Retinal pigment epithelial cell (primary cell): ENCODE measurements around the gene MTHFD1L.

ENCODE experiments used
- DNase-seq: peaks from one replicate; pipeline ENCODE4 v3.0.0-alpha.2; 2010; ENCODE audit warnings: low read depth
- H3K4me3 ChIP-seq: 2 replicates; pipeline ENCODE4 v1.5.1; 2011; ENCODE audit warnings: mild to moderate bottlenecking, low read length, control low read depth, moderate library complexity
- TF ChIP-seq, protein P1 (sequence below): conservative IDR thresholded peaks from 2 replicates; pipeline ENCODE4 v1.5.1; 2011; ENCODE audit warnings: low read depth, low read length, control low read depth, inconsistent platforms

Gene MTHFD1L

DNA sequence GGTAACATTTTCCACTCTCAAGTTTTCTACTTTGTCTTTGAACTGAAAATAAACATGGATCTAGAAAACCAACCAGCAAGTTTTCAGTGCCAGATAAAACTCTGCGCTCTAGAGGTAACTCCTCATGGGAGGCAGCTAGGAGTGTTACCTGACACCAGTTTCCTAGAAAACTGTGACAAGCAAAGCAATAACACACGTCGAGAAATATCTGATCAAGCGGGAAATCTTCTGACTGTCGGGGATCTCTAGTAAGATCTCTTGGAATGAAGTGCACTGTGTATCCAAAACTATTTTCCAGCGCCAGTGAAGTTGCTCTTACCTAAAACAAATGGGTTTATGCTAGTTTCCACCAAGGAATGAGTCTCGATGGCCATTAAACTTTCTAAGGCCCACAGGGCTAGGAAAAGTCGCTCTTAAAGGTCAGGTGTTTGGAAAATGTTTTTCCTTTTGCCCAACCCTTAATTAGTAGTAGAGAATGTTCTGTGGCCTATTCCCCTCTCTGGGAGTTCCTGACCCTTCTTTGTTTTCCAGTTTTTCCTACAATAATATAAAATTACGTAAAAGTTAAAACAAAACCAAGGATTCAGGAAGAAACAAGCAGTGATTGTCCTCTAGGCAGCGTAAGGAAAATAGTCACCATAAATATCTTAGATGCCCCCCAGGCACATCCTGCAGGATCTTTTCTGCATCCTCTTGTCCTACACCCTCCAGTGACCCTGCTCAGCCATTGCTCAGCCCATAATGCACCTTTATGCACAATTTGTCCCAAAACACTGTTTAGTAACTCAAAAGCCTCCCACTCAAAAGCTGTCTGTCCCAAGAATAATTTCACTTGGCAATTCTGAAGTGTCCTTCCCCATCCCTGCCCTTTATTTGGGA, 236.6 kb downstream of the MTHFD1L start:
- DNase-seq, result no peak
- H3K4me3 ChIP-seq, result no peak overlapping the region
- TF ChIP-seq, protein P1, sequence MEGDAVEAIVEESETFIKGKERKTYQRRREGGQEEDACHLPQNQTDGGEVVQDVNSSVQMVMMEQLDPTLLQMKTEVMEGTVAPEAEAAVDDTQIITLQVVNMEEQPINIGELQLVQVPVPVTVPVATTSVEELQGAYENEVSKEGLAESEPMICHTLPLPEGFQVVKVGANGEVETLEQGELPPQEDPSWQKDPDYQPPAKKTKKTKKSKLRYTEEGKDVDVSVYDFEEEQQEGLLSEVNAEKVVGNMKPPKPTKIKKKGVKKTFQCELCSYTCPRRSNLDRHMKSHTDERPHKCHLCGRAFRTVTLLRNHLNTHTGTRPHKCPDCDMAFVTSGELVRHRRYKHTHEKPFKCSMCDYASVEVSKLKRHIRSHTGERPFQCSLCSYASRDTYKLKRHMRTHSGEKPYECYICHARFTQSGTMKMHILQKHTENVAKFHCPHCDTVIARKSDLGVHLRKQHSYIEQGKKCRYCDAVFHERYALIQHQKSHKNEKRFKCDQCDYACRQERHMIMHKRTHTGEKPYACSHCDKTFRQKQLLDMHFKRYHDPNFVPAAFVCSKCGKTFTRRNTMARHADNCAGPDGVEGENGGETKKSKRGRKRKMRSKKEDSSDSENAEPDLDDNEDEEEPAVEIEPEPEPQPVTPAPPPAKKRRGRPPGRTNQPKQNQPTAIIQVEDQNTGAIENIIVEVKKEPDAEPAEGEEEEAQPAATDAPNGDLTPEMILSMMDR, result no peak

DNA sequence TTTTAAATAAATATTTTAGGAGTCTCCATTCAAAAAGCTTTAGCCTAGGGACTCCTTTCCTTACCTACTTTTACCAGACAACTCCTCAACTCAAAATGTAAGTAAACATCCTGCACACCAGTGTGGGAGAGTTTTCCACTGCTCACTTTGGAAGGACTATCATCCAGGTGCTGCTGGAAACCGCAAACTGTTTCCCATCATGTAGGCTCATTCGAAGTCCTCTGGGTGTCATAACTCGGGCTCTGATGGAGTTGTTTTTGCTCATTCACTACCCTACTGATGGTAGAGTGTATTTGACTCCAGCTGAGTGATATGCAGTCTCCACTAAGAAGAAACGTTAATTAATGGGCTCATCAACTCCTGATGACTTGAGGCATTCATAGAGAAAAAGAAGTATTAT, 237.8 kb downstream of the MTHFD1L start:
- TF ChIP-seq, protein P1, result no peak

DNA sequence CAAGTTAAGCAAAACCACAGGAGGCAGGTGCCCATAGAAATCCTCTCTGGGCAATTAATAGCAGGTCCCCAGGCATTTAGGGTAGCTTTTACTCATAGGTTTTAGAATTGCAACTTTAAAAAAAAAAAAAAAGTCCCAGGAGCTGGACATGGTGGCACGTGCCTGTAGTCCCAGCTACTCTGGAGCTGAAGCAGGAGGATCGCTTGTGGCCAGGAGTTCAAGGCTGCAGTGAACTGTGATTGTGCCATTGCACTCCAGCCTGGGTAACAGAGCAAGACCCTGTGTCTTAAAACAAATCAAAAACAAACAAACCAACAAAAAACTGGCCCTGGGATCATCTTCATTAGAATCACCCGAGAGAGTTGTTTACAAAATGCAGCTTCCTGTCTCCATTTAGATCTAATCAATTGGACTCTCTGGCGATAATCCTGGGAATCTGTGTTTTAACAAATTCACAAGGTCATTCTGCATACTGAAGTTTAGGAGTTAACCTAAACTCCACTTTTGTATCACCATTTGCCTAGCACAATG, 242.5 kb downstream of the MTHFD1L start:
- no peak for DNase-seq
- TF ChIP-seq, protein P1, result no peak
- no peak overlapping the region for H3K4me3 ChIP-seq

More for the DNA sequence above, 237.8 kb downstream of the MTHFD1L start:
- H3K4me3 ChIP-seq, result no peak overlapping the region
- no peak for DNase-seq

DNA sequence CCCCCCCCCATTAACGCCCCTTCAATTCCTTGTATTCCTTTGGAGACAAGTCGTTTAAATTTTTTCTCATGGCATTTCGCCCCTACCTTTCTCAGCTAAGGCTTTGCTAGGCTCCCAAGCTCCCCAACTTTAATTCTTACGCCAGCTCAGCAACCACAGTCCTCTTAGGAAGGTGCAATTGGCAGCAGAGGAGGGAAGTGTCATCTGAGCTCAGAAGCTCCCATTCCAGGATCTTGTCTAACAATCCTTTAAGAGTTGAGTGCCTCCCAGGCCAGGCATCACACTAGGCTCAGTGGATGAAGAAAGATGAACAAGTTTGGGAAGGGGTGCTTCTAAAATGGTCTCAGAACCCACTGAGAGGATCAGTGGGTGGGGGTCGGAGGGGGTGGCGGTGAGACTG, 243.0 kb downstream of the MTHFD1L start:
- DNase-seq, result no peak
- no peak overlapping the region for H3K4me3 ChIP-seq
- TF ChIP-seq, protein P1, result no peak

DNA sequence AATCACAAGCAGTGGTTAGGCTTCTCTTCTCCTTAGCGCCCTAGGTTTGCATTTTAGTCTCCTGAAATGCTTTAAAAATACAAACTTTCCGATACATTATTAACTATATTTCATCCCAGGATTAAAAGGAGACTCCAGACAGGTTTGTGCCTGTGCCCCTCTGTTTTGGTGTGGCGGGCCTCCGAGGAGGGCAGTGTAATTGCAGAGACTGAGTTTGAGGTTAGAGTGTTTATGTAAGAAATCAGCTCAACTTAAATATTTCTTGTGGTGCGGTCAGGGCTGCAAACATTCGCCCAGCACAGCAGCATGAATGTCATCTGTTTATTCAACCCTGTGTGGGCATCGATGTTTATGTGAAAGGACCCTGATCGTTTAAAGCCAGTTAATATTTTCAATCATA, 243.9 kb downstream of the MTHFD1L start:
- no peak for DNase-seq
- TF ChIP-seq, protein P1, result no peak
- no peak overlapping the region for H3K4me3 ChIP-seq

DNA sequence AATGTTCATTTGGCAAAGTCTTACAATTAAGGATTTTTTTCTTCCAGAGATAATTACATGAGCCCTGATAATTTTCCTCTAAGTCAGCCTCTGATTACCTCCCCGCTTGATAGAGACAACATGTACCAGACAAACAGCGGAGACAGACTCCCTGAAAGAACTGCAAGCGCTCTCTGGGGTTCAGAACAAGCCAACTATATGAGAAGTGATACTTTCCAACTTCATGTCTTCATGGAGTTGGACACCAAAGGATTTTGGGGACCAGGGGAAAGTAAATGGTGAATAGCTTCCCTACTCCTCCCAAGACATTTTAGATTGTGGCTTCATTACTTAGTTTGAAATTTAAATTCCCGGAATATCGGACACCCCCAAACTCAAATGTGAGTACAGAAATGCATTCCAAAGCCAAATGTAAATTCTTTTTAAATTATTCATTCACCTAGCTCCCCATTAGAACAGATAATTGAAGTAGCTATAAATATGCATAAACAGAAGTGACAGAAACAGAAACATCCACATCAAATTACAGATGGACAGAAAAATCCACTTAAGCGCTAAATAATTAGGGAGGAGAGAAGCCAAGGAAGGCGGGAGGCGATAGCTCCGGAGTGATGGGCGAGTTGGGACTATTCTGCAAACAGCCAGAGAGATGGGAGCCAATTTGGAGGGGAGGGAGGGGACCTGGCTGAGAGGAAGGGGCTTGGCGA, 244.5 kb downstream of the MTHFD1L start:
- no peak overlapping the region for H3K4me3 ChIP-seq
- DNase-seq, result no peak
- TF ChIP-seq, protein P1, result no peak
